Prostate gland (tissue), 2 donors: ENCODE measurements around the gene IQCE.
A peak's percentile ranks its signal among the peaks of the same experiment; 100 is the strongest.

Experiments
- POLR2A ChIP-seq: fragments of 450-650 bp; IDR thresholded peaks from one replicate; pipeline ENCODE4 v1.6.1; 2016; ENCODE audit warnings: antibody characterized with exemption, mild to moderate bottlenecking
- POLR2AphosphoS5 ChIP-seq: sonication (generic); formaldehyde crosslinking; IDR thresholded peaks from one replicate; pipeline ENCODE4 v1.6.1; 2017; ENCODE audit warnings: antibody characterized with exemption
- TF ChIP-seq, protein P1 (sequence below), 4 experiments: fragments of 200-600 bp in 2 of 4; fragments of 450-650 bp in 2 of 4; sonication (generic) in 2 of 4; IDR thresholded peaks; 1 replicate in 3 of 4; 2 replicates in 1 of 4; pipeline ENCODE4 v1.5.1; 2016 to 2019; ENCODE audit warnings: antibody characterized with exemption in 4 of 4, mild to moderate bottlenecking in 2 of 4, moderate library complexity in 2 of 4

- TF ChIP-seq, protein P1, sequence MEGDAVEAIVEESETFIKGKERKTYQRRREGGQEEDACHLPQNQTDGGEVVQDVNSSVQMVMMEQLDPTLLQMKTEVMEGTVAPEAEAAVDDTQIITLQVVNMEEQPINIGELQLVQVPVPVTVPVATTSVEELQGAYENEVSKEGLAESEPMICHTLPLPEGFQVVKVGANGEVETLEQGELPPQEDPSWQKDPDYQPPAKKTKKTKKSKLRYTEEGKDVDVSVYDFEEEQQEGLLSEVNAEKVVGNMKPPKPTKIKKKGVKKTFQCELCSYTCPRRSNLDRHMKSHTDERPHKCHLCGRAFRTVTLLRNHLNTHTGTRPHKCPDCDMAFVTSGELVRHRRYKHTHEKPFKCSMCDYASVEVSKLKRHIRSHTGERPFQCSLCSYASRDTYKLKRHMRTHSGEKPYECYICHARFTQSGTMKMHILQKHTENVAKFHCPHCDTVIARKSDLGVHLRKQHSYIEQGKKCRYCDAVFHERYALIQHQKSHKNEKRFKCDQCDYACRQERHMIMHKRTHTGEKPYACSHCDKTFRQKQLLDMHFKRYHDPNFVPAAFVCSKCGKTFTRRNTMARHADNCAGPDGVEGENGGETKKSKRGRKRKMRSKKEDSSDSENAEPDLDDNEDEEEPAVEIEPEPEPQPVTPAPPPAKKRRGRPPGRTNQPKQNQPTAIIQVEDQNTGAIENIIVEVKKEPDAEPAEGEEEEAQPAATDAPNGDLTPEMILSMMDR (IDR thresholded peaks at IDR 0.05): no peak
- TF ChIP-seq POLR2AphosphoS5 (peak; percentile 43), POLR2A (no peak)
Measured at GRCh38 chr7:2510130-2510776, 48.5 kb upstream of the IQCE start.
